MG63 (cell line): ENCODE measurements around the gene HNRNPCL4. TPM values are rescaled to one million over a fixed set of nuclear protein-coding genes. Genes with fewer than 3 reads are reported as not detected.
"Not testable (repeated sequence)": the region's sequence is repeated elsewhere in the genome, so short reads cannot be mapped to it uniquely, and the experiment has no call there.

Source experiments
- DNase-seq: peaks from one replicate; pipeline ENCODE4 v3.0.0-alpha.2; 2020
- H3K27me3 ChIP-seq: fragments of 250-450 bp; sonication (Bioruptor Pico); 2 replicates; pipeline ENCODE4 v1.5.1; 2020; ENCODE audit warnings: mild to moderate bottlenecking, moderate library complexity
- H3K36me3 ChIP-seq: fragments of 250-450 bp; sonication (Bioruptor Pico); 2 replicates; pipeline ENCODE4 v1.5.1; 2020; ENCODE audit warnings: mild to moderate bottlenecking, moderate library complexity
- H3K4me3 ChIP-seq: fragments of 250-450 bp; sonication (Bioruptor Pico); 2 replicates; pipeline ENCODE4 v1.5.1; 2020; ENCODE audit warnings: mild to moderate bottlenecking, moderate library complexity
- H3K9me3 ChIP-seq: fragments of 250-450 bp; sonication (Bioruptor Pico); 2 replicates; pipeline ENCODE4 v1.5.1; 2020; ENCODE audit warnings: mild to moderate bottlenecking, moderate library complexity
- total RNA-seq: library from RNA; depleted of rRNA; stranded (reverse); fragments of >200 nt; shearing (Covaris generic); gene quantifications from 2 replicates; pipeline ENCODE4 v1.2.3, GENCODE V29; 2014; ENCODE audit warnings: low replicate concordance; rRNA removed

The HNRNPCL4 gene
- total RNA-seq: not detected in 2 replicates

DNA sequence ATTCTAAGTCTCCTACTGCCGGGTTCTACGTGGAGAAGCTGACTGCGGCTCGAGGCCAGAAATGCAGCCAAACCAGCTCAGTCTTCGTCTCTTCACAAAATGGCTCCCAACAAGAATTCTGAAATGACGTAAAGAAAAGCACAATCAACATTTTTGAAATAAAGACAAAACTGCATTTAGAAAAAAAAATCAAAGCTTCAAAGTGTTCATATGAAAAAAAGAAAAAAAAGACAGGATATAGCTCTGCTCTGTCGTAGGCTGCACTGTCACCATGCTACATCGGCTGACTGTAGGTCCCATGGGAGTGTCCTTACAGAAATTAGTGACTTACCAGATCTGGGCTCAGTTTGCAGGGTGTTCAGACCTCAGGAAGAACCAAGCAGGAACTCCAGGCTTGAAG is at the start of gene HNRNPCL4:
Gene HNRNPCL4 (minus strand): TSS at position 101 of the 400 bp plus-strand sequence. CDS start 164 bp downstream, outside the sequence.
- H3K27me3 ChIP-seq, H3K36me3 ChIP-seq, DNase-seq, H3K4me3 ChIP-seq, H3K9me3 ChIP-seq: not testable (repeated sequence)

GRCh38 chr1:13208712-13209111 is 43.3 kb upstream of the HNRNPCL4 start:
- not testable (repeated sequence) for H3K9me3 ChIP-seq, H3K4me3 ChIP-seq, H3K27me3 ChIP-seq, H3K36me3 ChIP-seq, DNase-seq

DNA sequence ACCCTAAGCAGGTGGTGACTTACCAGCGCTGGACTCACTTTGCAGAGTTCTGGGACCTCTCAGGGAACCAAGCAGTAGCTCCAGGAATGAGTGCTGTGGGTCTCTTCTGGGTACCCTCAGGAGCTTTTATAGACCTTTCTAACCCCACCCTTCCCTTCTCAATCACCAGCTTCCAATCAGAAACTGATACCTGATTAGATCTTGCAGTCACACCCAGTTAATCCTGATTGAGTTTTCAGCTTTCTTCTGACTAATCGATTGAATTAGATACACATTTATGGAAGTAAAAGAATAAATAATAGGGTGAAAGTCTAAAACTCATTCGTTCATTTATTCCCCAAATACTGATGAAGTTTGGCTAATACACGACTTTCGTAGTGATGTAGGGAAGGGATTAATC is 35.9 kb upstream of the HNRNPCL4 start, which contains the start of gene PRAMEF13:
Gene PRAMEF13 (minus strand): TSS at position 101 of the 400 bp plus-strand sequence. CDS start 1,820 bp downstream, outside the sequence.
- H3K36me3 ChIP-seq, H3K4me3 ChIP-seq, H3K9me3 ChIP-seq, DNase-seq, H3K27me3 ChIP-seq: not testable (repeated sequence)

GRCh38 chr1:13171548-13171947 is 6.1 kb upstream of the HNRNPCL4 start, which contains the start of gene PRAMEF9:
Gene PRAMEF9, plus strand, starts transcription at chr1:13171848. Its CDS starts 3,433 bp downstream, at chr1:13175281.
- not testable (repeated sequence) for H3K27me3 ChIP-seq, DNase-seq, H3K9me3 ChIP-seq, H3K36me3 ChIP-seq, H3K4me3 ChIP-seq

GRCh38 chr1:13155909-13156308 is 9.5 kb downstream of the HNRNPCL4 start, which contains the start of gene PRAMEF26:
Gene PRAMEF26, minus strand, starts transcription at chr1:13156009. Its CDS starts 2,914 bp downstream, at chr1:13153095.
- not testable (repeated sequence) for H3K36me3 ChIP-seq, H3K9me3 ChIP-seq, DNase-seq, H3K27me3 ChIP-seq, H3K4me3 ChIP-seq

DNA sequence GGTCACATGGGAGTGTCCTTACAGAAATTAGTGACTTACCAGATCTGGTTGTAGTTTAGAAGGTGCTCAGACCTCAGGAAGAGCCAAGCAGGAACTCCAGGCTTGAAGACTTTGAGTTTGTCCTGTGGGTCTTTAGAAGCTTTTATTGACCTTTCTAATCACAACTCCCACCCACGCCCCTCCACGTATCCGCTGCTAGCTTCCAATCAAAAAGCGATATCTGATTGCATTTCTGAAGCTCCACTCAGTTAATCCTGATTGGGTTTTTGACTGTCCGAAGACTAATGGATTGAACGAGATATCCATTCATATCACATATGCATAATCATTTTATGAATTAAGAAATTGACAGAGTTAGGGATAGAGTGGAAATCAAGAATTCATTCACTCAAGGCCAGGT is 48.7 kb downstream of the HNRNPCL4 start, which contains the start of gene HNRNPCL2:
Gene HNRNPCL2 (minus strand): TSS at position 101 of the 400 bp plus-strand sequence. CDS start 454 bp downstream, outside the sequence.
- not testable (repeated sequence) for DNase-seq, H3K36me3 ChIP-seq, H3K4me3 ChIP-seq, H3K27me3 ChIP-seq, H3K9me3 ChIP-seq

Other genes starting within 250 kb of the HNRNPCL4 start
- not detected in 2 replicates for gene PRAMEF7, start 249.0 kb downstream of the HNRNPCL4 start, total RNA-seq
- not detected in 2 replicates for gene PRAMEF6, start 218.1 kb downstream of the HNRNPCL4 start, total RNA-seq
- gene PRAMEF27, start 109.1 kb downstream of the HNRNPCL4 start, total RNA-seq: not detected in 2 replicates
- gene HNRNPCL3, start 104.9 kb downstream of the HNRNPCL4 start, total RNA-seq: not detected in 2 replicates
- not detected in 2 replicates for gene PRAMEF25, start 94.9 kb downstream of the HNRNPCL4 start, total RNA-seq
- not detected in 2 replicates for gene HNRNPCL2, start 48.8 kb downstream of the HNRNPCL4 start, total RNA-seq
- gene PRAMEF26, start 9.6 kb downstream of the HNRNPCL4 start, total RNA-seq: not detected in 2 replicates
- not detected in 2 replicates for gene PRAMEF9, start 6.2 kb upstream of the HNRNPCL4 start, total RNA-seq
- gene PRAMEF13, start 35.8 kb upstream of the HNRNPCL4 start, total RNA-seq: not detected in 2 replicates
- not detected in 2 replicates for gene PRAMEF18, start 60.5 kb upstream of the HNRNPCL4 start, total RNA-seq
- gene PRAMEF5, start 88.6 kb upstream of the HNRNPCL4 start, total RNA-seq: not detected in 2 replicates
- gene PRAMEF8, start 119.5 kb upstream of the HNRNPCL4 start, total RNA-seq: not detected in 2 replicates
- gene PRAMEF33, start 137.9 kb upstream of the HNRNPCL4 start, total RNA-seq: not detected in 2 replicates
- not detected in 2 replicates for gene PRAMEF15, start 149.9 kb upstream of the HNRNPCL4 start, total RNA-seq
- not detected in 2 replicates for gene PRAMEF14, start 181.5 kb upstream of the HNRNPCL4 start, total RNA-seq
- gene PRAMEF19, start 206.3 kb upstream of the HNRNPCL4 start, total RNA-seq: not detected in 2 replicates
- not detected in 2 replicates for gene PRAMEF17, start 224.0 kb upstream of the HNRNPCL4 start, total RNA-seq
- gene PRAMEF20, start 244.8 kb upstream of the HNRNPCL4 start, total RNA-seq: not detected in 2 replicates